BLaER1 (cell line): ENCODE results near the gene GPR158.

Experiments used
- H3K27ac ChIP-seq: shearing (Covaris generic); formaldehyde crosslinking; 2 replicates; pipeline ENCODE4 v1.8.1; 2022
- H3K27me3 ChIP-seq: shearing (Covaris generic); formaldehyde crosslinking; 2 replicates; pipeline ENCODE4 v1.8.1; 2022
- H3K36me3 ChIP-seq: shearing (Covaris generic); formaldehyde crosslinking; 2 replicates; pipeline ENCODE4 v1.8.1; 2022
- H3K4me1 ChIP-seq: shearing (Covaris generic); formaldehyde crosslinking; 2 replicates; pipeline ENCODE4 v1.8.1; 2022
- H3K4me2 ChIP-seq: shearing (Covaris generic); formaldehyde crosslinking; 2 replicates; pipeline ENCODE4 v1.8.1; 2022
- H3K4me3 ChIP-seq: shearing (Covaris generic); formaldehyde crosslinking; 2 replicates; pipeline ENCODE4 v1.8.1; 2022
- H3K9ac ChIP-seq: shearing (Covaris generic); formaldehyde crosslinking; 2 replicates; pipeline ENCODE4 v1.8.1; 2022
- H3K9me3 ChIP-seq: shearing (Covaris generic); formaldehyde crosslinking; 2 replicates; pipeline ENCODE4 v1.8.1; 2022
- H4K20me1 ChIP-seq: shearing (Covaris generic); formaldehyde crosslinking; 2 replicates; pipeline ENCODE4 v1.8.1; 2022
- Cebpa-rat ChIP-seq: shearing (Covaris generic); IDR thresholded peaks from 2 replicates; pipeline ENCODE4 v1.8.1; 2022

Gene GPR158

DNA sequence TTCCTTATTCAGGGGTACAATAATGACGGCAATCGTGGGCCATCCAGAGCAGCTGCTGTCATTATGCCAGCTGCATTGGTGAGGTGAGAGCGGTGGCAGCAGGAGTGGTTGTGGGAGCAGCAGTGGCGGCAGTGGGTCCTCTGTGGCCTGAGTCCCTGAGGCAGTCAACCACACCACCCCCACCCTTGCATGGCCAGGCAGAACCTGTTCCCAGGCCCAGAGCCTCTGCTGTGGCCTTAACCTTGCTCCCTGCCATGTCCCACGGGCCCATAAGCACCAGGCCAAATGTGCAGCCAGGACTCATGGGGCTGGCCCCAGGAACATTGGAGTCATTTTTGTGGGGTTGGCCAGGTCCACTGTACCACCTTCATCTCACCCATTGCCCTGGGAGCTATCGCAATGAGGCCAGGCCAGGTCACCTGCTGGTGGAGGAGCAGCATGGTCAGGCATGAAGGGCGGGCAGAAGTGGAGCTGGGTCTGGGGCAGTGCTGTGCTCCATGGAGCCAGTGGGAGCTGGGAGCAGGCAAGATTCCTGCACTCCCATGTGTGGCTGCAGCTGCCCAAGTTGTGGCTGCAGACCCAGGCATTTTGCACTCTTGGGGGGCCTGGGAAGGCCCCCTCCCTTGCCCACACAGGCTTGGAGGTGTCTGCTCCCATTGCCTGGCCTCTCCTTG is 213.5 kb downstream of the GPR158 start:
- H3K27me3 ChIP-seq, result no peaks in the 10 kb centered on the region
- H3K36me3 ChIP-seq, result no peaks in the 10 kb centered on the region
- no peak overlapping the region for H3K4me3 ChIP-seq
- H3K9me3 ChIP-seq, result peaks cover 37% of the 10 kb centered on the region
- TF ChIP-seq Cebpa-rat, result no peak
- H4K20me1 ChIP-seq, result no peaks in the 10 kb centered on the region
- no peak overlapping the region for H3K9ac ChIP-seq
- H3K27ac ChIP-seq, result no peak overlapping the region
- H3K4me2 ChIP-seq, result no peak overlapping the region
- no peaks in the 10 kb centered on the region for H3K4me1 ChIP-seq

DNA sequence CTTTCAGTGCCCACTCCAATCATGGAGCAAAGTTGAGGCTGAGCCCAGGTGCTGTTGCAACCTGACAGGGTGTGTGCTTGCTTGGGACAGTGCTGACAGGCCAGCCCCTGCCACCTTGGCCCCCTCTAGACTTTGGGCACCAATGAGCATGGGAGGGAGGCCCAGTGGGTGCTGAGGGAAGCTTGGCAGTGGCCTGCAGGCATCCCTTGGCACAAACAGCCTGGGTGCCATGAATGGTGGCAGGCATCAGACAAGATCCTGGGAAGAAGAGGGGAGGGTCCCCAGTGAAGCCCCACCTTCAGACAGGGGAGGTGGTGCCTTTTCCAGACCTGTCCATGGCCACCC is 214.0 kb downstream of the GPR158 start:
- Histone ChIP-seq H3K9me3 (peaks cover 37% of the 10 kb centered on the region), H3K4me3 (no peak overlapping the region), H4K20me1 (no peaks in the 10 kb centered on the region), H3K4me1 (no peaks in the 10 kb centered on the region), H3K36me3 (no peaks in the 10 kb centered on the region), H3K4me2 (no peak overlapping the region), H3K9ac (no peak overlapping the region), H3K27me3 (no peaks in the 10 kb centered on the region), H3K27ac (no peak overlapping the region)
- no peak for TF ChIP-seq Cebpa-rat

DNA sequence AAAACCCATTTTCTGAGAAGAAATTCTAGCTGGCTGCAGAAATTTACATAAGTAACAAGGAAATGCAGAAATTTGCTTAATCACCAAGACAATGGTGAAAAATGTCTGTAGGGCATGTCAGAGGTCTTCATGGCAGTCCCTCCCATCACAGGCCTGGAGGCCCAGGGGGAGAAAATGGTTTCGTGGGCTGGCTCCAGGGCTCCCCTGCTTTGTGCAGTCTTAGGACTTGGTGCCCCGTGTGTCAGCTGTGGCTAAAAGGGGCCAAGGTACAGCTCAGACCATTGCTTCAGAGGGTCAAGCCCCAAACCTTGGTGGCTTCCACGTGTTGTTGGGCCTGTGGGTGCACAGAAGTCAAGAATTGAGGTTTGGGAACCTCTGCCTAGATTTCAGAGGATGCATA is 215.9 kb downstream of the GPR158 start:
- Histone ChIP-seq H3K4me3 (no peak overlapping the region), H3K4me1 (peaks cover 5% of the 10 kb centered on the region), H3K36me3 (no peaks in the 10 kb centered on the region), H3K27ac (no peak overlapping the region), H4K20me1 (no peaks in the 10 kb centered on the region), H3K4me2 (no peak overlapping the region), H3K27me3 (no peaks in the 10 kb centered on the region), H3K9ac (no peak overlapping the region), H3K9me3 (peaks cover 37% of the 10 kb centered on the region)
- TF ChIP-seq Cebpa-rat, result no peak

DNA sequence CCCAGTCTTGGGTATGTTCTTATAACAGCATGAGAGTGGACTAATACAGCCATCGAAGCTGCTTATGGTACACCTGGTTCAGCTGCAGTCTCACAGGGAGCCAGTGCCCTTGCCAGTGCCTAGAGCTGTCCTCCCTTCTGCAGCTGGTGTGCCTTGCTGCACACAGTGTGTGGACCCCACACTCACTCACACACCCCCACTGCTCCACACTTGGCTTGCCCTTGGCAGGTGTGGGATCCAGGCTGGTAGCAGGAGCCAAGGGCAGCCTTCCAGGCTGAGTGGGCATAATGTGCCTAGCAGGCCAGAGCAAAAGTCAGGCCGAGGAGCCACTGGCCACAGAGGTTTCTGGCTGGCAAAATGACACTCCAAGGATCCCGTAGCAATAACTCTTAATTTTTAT is 217.3 kb downstream of the GPR158 start:
- no peaks in the 10 kb centered on the region for H3K27me3 ChIP-seq
- H3K27ac ChIP-seq, result no peak overlapping the region
- H3K36me3 ChIP-seq, result no peaks in the 10 kb centered on the region
- H4K20me1 ChIP-seq, result no peaks in the 10 kb centered on the region
- H3K4me1 ChIP-seq, result peaks cover 7% of the 10 kb centered on the region
- H3K4me3 ChIP-seq, result no peak overlapping the region
- TF ChIP-seq Cebpa-rat, result no peak
- H3K9me3 ChIP-seq, result peaks cover 37% of the 10 kb centered on the region
- no peak overlapping the region for H3K4me2 ChIP-seq
- H3K9ac ChIP-seq, result no peak overlapping the region

DNA sequence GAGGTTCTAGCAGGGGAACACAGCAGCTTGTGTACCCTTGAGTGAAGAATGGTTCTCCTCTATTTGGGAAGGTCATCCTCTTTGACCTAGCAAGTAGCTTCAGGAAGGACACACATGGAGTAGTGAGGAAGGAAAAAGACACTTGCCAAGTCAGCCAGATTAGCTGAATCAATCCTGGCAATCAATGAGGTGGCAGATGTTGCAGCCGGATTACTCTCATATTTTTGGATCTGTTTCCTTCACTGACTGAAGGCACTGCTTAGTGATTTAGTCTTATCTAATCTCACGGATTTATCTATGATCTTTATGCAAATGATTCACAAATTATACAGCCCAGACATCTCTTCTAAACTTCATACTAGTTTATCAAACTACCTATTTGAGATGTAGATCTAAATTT is 218.8 kb downstream of the GPR158 start:
- Histone ChIP-seq H3K27ac (no peak overlapping the region), H3K9me3 (peaks cover 29% of the 10 kb centered on the region), H3K27me3 (no peaks in the 10 kb centered on the region), H3K4me1 (peaks cover 7% of the 10 kb centered on the region), H3K4me3 (no peak overlapping the region), H3K4me2 (no peak overlapping the region), H3K9ac (no peak overlapping the region), H3K36me3 (no peaks in the 10 kb centered on the region), H4K20me1 (no peaks in the 10 kb centered on the region)
- TF ChIP-seq Cebpa-rat, result no peak

DNA sequence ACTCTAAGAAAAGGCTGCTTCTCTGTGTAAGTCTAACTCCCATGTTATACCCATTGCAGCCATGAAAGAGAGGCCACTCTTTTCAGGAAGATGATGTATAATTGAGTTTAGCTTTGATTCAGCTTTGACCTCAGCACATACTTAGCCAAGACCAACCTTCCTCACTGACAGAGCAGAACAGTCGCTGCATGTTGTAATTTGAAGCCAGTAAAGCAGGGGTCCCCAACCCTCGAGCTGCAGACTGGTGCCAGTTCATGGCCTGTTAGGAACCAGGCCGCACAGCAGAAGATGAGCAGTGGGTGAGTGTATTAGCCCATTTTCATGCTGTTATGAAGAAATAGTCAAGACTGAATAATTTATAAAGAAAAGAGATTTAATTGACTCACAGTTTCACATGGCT is 223.9 kb downstream of the GPR158 start:
- Histone ChIP-seq H3K4me3 (no peak overlapping the region), H4K20me1 (no peaks in the 10 kb centered on the region), H3K9ac (no peak overlapping the region), H3K4me2 (no peak overlapping the region), H3K27me3 (no peaks in the 10 kb centered on the region), H3K36me3 (no peaks in the 10 kb centered on the region), H3K4me1 (peaks cover 7% of the 10 kb centered on the region), H3K9me3 (no peaks in the 10 kb centered on the region), H3K27ac (no peak overlapping the region)
- no peak for TF ChIP-seq Cebpa-rat

DNA sequence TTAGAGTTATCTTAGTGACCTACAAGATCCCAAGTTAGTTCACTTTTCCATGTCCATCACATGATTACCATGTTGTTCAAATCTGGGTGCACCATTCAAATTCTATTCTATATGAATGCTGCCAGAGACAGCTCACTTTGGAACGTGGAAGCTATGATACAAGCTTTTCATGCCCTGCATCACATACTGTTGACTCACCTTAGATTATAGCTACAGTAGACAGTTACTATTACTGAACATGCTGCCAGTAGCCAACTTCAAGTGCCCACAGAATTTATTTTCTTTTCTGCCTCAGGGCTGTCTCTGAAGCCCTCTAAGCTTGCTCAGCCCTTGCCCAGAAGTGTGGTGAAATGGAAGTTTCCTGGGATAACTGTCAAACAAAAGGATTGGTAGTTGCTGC is 231.1 kb downstream of the GPR158 start:
- Histone ChIP-seq H3K36me3 (no peaks in the 10 kb centered on the region), H3K4me3 (no peak overlapping the region), H3K9ac (no peak overlapping the region), H3K9me3 (no peaks in the 10 kb centered on the region), H4K20me1 (no peaks in the 10 kb centered on the region), H3K4me2 (no peak overlapping the region), H3K27me3 (no peaks in the 10 kb centered on the region), H3K27ac (no peak overlapping the region), H3K4me1 (no peaks in the 10 kb centered on the region)
- no peak for TF ChIP-seq Cebpa-rat

DNA sequence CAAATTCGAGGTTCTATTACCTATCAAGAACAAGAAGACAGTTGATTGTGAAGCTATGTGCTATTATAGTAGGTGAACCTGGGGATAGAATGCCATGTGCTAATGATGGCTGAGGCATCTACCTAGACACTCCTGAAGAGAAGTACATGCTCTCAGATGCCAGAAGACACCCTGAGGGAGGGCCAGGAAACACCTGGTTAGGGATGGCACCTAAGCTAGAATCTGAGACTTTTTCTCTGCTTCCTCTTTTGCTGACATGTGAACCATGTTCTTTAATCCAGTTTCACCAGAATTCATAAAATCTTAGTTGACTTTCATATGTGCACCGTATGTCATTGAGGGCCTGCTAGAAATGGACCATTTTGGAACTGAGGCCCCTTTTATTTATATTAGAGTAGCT is 242.8 kb downstream of the GPR158 start:
- Histone ChIP-seq H3K4me3 (no peak overlapping the region), H3K9me3 (no peaks in the 10 kb centered on the region), H3K36me3 (no peaks in the 10 kb centered on the region), H3K9ac (no peak overlapping the region), H3K4me1 (peaks cover 5% of the 10 kb centered on the region; the same call in 1 of the 2 replicates), H3K27ac (no peak overlapping the region), H4K20me1 (no peaks in the 10 kb centered on the region), H3K27me3 (no peaks in the 10 kb centered on the region), H3K4me2 (no peak overlapping the region)
- no peak for TF ChIP-seq Cebpa-rat

DNA sequence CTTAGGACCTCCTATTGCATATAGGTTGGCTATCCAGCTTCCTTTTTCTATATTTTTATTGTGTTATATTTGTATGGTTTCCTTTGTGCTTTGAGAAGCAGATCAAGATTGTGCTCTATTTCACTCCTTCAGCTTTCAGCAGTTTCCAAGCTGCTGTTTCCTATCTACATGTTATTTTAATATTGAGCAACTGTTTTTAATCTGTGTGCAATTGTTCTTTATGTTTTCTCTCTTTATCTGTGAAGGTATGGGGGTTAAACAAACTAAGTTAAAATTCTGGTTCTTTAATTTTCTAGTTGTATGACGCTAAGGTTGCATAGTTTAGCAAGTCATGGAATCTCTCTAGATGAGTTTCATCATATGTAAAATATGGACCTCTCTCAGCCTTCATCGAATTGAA is 251.0 kb downstream of the GPR158 start:
- H4K20me1 ChIP-seq, result no peaks in the 10 kb centered on the region
- H3K27me3 ChIP-seq, result no peaks in the 10 kb centered on the region
- no peaks in the 10 kb centered on the region for H3K9me3 ChIP-seq
- no peaks in the 10 kb centered on the region for H3K4me1 ChIP-seq
- H3K4me2 ChIP-seq, result no peak overlapping the region
- H3K4me3 ChIP-seq, result no peak overlapping the region
- H3K9ac ChIP-seq, result no peak overlapping the region
- no peaks in the 10 kb centered on the region for H3K36me3 ChIP-seq
- no peak for TF ChIP-seq Cebpa-rat
- no peak overlapping the region for H3K27ac ChIP-seq

DNA sequence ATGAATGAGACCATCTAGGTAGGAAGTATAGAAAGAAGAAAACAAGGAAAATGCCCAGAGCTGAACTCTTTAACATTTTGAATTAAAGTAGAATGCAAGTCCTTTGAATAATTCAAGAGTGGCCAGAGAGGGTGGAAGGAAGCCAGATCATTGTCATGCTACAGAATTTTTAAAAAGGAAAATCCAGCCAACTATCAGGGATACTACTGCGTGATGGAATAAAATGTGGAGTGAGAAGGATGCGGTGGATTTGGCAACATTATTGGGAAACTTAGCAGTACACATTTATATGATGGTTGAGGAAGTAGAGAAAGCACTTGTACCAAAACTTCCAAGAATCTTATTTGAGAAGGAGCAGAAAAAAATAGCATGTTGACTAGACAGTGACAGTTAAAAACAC is 261.6 kb downstream of the GPR158 start:
- Histone ChIP-seq H3K27me3 (no peaks in the 10 kb centered on the region), H3K9me3 (no peaks in the 10 kb centered on the region), H3K4me1 (no peaks in the 10 kb centered on the region), H3K4me2 (no peak overlapping the region), H3K9ac (no peak overlapping the region), H3K27ac (no peak overlapping the region), H4K20me1 (no peaks in the 10 kb centered on the region), H3K36me3 (no peaks in the 10 kb centered on the region), H3K4me3 (no peak overlapping the region)
- no peak for TF ChIP-seq Cebpa-rat

DNA sequence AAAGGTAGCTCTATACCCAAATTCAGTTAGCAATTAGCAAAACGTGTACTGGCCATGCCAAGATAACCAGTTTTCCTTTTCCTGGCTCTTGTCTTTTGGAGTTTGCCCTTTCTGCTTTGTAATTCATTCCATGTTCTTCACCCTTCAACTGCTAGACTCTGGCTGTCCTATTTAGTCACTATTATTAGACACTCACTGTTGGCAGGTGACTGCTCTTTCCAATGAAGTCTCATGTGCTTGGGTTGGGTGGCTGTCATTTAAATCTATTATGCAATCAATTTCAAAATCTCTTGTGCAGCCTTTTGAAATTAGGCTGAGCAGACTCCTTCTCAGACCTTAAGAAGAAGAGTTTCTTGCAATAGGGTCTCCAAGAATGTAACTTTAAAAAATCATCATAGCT is 266.5 kb downstream of the GPR158 start:
- H3K27me3 ChIP-seq, result no peaks in the 10 kb centered on the region
- H3K36me3 ChIP-seq, result no peaks in the 10 kb centered on the region
- no peak overlapping the region for H3K4me3 ChIP-seq
- H3K4me2 ChIP-seq, result no peak overlapping the region
- H4K20me1 ChIP-seq, result no peaks in the 10 kb centered on the region
- H3K9me3 ChIP-seq, result no peaks in the 10 kb centered on the region
- H3K27ac ChIP-seq, result no peak overlapping the region
- H3K9ac ChIP-seq, result no peak overlapping the region
- TF ChIP-seq Cebpa-rat, result no peak
- H3K4me1 ChIP-seq, result peaks cover 6% of the 10 kb centered on the region; the same call in 1 of the 2 replicates
